NCI-H2171 (cell line): ENCODE results near the gene IQGAP2.
"Not testable (repeated sequence)": the region's sequence is repeated elsewhere in the genome, so short reads cannot be mapped to it uniquely, and the experiment has no call there.

Source experiments
- DNase-seq: peaks from one replicate; lab custom pipeline; 2025; lab: John Stamatoyannopoulos, UW

The IQGAP2 gene

DNA sequence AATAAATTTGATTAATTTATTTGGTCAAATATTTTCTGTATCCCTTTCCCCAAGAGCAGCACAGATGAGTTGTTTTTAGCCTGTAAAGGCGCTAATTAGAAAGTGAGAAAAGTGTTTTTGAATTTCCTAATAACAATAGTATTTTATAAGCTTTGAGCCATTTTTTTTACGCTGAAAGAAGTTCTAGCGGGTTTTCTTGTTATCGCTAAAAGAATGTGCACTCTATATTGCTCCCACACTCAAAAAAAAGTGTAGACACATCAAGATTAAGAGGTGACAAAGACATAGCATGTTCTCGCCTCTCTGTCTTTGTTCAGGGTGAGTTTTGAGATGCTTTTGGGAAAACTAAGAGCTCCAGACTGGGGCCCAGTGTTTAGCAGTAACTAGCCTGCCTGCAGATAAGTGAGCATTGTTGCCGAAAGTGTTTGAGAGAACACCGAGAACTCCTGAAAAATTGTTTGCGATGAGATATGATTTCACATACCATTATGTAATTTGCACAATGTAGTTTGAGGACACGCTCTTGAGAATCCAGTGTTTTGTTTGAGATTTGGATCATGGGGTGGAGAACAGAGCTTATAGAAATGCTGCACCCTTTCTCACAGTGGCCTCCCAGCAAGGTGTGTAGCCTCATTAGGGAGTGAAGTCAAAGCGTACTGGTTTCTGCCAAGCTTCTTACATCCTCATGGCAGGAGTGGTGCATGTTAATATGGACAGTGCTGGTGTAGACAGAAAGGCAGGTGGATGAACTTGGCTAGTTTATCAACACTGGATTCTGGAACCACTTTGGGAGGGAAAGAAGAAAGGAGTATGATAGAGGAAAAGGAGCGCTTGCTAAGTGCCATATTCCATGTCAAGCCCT, 314.4 kb downstream of the IQGAP2 start:
- no peak for DNase-seq

DNA sequence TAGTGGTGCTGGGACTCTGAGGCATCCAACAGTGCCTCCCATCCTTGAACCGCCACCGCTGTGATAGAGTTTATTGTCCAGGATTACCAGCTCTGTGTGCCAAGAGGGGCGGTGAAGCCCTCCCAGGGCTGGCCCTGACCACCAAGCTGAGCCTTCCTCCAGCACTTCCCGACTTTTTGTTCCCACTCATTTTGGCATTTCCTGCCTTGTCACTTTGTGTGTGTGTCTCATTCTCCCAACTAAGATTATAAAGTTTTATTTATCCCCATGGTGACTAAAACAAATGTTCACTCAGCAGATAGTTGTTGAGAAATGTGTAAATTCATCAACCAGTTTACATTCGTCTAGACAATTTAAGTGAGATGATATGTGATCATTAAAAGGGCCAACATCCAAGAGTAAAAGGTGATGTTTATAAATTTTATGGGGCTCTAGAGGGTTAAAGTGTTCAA, 315.3 kb downstream of the IQGAP2 start:
- no peak for DNase-seq

DNA sequence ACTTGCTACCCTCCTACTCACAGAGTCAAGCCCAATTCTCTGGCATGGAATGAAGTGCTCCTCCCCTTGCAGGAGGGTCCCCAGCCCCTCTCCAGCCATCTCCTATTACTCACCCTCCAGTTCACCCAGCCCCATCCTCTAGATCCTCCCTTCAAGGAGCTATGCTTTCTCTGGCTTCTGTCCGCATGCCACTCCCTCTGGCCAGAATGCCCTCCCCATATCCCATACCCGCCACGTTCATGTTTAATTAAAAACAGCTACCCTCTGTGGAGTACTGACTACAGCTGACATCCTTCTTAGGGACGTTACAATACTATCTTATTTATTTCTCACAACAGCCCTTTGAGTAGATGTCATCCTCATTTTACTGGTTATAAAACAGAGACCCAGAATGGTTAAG, 315.8 kb downstream of the IQGAP2 start:
- DNase-seq = no peak

DNA sequence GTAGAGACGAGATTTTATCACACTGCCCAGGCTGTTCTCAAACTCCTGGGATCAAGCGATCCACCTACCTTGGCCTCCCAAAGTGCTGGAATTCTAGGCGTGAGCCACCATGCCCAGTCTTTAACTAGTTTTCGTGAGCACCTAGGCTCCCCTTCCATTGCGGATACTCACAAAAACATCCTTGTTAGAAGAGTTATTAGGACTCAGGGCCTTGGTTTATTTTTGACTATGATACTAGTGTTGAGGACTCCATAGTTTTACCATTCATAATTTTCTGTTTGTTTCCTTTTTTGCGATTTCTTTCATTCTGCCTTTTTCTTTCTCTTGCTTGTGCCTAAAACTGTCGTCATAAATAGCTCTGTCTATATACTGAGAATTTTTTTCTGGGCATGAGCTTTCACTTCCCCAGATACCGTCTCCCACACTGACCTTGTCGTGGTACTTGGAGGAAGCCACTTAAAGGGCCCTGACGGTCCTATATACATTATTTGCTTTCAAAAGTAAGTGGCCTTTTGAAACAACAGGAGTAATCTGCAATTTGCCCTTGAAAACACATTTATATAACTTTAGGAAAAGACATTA, 318.0 kb downstream of the IQGAP2 start:
- no peak for DNase-seq

DNA sequence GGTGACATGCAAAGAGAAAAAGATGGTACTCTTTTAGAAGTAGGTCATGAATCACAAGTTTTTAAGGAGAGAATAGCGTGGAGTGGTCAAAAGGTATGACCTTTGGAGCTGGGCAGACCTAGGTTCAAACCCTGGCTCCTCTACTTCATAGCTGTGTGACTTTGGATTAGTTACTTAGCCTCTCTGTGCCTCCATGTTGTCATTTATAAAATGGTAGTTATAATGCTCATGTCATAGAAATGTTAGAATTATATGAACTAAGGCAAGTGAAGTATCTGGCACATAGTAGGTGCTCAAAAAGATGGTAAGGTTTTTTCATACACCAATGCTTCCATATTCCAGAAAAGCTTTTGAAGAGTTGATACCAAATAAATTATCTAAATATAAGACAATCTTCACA, 320.2 kb downstream of the IQGAP2 start:
- no peak for DNase-seq

DNA sequence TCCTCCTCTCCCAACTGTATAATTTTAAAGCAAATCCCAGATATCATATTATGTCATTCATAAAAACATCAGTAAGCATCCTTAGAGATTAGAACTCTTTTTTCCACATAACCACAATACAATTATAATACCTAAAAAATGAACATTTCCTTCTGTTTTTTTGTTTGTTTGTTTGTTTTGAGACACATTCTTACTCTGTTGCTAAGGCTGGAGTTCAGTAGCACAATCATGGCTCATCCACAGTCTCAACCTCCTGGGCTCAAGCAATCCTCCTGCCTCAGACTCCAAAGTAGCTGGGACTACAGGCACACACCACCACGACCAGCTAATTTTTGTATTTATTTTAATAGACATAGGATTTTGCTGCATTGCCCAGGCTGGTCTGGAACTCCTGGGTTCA, 320.8 kb downstream of the IQGAP2 start:
- no peak for DNase-seq

DNA sequence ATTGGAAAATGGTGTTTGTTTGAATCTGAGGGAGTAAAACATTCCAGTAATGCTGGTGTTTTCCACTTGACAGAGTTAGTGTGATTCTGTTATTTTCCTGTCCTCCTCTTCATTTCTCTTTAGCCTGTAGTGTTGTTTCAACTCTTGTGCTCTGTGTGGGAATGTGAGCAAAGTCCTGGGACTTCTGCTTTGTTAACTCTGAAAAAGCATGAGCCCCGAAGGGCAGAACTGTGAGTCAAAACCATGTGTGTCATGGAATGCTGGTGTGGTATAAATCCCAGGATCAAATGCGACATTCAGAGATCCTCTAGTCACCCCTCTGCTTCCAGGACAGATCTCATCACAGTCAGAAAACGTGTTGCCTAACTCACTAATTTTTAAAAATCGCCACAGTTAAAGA, 321.8 kb downstream of the IQGAP2 start:
- DNase-seq = no peak

DNA sequence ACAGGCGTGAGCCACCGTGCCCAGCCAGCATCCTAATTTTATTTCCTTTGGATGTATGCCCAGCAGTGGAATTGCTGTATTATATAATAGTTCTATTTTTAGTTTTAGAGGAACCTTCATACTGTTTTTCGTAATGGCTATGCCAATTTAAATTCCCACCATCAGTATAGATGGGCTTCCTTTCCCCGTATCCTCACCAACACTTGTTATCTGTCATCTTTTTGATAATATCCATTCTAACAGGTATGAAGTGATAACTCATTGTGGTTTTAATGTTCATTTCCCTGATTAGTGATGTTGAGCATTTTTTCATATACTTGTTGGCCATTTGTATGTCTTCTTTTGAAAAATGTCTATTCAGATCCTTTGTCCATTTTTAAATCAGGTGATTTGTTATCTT, 325.9 kb downstream of the IQGAP2 start:
- no peak for DNase-seq

DNA sequence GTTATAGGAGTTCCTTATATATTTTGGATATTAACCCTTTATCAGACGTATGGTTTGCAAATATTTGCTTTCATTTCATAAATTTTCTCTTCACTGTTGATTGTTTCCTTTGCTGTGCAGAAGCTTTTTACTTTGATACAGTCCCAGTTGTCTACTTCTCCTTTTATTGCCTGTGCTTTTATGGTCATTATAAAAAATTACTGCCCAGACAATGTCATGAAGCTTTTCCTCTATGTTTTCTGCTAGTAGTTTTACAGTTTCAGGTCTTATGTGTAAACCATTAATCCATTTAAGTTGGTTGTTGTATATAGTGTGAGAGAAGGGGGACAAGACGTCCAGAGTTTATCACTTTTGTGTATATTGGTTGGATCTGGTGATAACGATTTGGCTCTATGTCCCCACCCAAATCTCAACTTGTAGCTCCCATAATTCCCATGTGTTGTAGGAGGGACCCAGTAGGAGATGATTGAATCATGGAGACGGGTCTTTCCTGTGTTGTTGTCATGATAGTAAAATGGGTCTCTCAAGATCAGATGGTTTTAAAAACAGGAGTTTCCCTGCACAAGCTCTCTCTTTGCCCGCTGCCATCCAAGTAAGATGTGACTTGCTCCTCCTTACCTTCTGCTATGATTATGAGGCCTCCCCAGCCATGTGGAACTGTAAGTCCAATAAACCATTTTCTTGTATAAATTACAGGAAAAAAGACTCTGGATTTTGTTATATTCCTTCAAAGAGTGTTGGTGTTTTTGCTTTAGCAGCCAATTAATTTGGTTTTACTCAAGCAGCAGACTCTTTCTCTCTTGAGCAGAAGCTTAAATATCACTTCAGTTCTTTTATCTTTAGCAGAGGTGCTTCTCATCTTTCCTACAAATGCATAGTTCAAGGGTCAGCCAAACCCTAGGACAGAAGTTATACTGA, 326.5 kb downstream of the IQGAP2 start:
- DNase-seq = no peak

DNA sequence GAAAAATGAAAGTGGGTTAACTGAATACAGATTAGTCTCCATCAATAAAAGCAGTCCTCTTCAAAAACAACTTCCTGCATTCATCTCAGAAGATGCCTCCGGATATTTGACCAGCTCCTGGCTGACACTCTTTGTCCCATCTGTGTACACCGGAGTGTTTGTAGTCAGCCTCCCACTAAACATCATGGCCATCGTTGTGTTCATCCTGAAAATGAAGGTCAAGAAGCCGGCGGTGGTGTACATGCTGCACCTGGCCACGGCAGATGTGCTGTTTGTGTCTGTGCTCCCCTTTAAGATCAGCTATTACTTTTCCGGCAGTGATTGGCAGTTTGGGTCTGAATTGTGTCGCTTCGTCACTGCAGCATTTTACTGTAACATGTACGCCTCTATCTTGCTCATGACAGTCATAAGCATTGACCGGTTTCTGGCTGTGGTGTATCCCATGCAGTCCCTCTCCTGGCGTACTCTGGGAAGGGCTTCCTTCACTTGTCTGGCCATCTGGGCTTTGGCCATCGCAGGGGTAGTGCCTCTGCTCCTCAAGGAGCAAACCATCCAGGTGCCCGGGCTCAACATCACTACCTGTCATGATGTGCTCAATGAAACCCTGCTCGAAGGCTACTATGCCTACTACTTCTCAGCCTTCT, 329.4 kb downstream of the IQGAP2 start:
- DNase-seq = no peak

DNA sequence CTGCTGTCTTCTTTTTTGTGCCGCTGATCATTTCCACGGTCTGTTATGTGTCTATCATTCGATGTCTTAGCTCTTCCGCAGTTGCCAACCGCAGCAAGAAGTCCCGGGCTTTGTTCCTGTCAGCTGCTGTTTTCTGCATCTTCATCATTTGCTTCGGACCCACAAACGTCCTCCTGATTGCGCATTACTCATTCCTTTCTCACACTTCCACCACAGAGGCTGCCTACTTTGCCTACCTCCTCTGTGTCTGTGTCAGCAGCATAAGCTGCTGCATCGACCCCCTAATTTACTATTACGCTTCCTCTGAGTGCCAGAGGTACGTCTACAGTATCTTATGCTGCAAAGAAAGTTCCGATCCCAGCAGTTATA, 329.9 kb downstream of the IQGAP2 start:
- DNase-seq = no peak

DNA sequence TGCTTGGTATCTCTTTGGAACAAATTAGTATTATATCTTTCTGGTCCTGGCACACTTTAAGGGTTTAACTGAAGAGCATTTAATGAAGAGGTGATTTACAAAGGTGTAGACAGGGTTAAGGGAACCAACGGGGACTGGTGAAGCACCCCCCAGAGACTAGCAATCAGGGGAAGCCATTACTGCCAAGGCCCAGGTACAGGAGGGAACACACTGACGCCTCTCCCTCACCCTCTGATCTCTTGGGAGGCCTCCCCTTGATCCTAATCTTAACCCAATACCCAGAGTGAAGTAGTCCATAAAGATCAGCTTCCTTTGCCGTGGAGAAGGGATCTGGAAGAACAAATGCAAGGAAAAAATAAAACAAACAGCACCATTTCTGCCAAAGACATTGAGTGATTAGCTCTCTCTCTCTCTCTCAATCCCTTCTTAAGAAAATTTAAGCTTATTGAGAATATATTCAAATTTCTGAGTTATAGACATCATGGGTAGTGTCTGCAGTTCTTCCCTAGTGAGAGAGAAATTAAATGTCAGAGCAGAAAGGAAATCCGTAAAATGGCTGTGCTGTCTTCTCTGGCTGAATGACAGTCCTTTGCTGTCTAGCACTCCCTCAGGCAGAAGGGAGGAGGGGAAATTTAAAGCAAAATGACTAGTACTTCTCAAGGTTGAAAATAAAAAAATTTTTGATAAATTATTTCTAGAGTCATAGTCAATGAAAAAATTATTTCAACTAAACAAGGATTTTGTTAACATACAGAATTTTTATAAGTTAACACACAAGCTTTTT, 332.9 kb downstream of the IQGAP2 start:
- no peak for DNase-seq

DNA sequence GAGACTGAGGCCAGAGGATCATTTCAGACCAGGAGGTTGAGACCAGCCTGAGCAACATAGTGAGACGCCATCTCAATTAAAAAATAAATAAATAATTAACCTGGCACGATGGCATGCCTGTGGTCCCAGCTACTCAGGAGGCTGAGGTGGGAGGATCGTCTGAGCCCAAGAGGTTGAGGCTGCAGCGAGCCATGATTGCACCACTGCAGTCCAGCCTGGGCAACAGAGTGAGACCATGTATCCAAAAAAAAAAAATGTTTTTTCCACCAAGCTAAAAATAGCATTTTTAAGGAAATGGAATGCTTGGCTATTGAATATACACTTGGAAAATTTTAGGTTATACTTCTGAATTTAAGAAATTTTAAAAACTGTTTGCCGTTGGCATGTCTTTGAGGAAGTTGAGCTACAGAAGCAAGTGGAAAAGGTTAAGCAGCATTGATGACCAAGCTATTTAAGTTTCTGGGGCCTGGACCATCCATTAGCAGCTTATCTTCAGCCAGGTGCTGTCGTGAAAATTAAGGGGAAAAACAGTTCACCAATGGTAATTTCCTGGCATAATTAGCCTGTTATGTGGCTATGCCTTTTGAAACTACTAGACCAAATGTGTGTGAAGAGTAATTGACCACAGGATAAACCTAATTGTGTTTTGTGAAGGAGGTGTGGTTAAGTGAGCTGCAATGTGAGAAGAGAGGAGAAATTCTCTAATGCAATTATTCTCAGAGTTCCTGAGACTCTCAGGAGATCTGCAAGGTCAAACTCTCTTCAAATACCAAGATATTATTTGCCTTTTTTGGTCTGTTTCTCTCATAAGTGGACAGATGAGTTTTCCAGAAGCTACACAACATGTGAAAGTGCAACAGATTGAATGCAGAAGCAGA, 333.8 kb downstream of the IQGAP2 start:
- DNase-seq = no peak

DNA sequence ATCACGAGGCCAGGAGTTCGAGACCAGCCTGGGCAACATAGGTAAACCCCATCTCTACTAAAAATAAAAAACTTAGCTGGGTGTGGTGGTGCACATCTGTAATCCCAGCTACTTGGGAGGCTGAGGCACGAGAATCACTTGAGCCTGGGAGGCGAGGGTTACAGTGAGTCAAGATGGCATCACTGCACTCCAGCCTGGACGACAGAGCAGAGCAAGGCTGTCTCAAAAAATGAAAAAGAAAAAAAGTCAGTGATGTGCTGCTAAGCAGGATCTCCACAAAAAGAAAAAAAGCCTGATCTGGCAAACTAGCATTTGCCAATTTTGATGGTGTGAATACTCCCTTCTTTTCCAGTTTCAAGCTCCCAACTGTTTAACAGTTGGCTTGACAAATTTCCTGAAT, 334.8 kb downstream of the IQGAP2 start:
- no peak for DNase-seq

DNA sequence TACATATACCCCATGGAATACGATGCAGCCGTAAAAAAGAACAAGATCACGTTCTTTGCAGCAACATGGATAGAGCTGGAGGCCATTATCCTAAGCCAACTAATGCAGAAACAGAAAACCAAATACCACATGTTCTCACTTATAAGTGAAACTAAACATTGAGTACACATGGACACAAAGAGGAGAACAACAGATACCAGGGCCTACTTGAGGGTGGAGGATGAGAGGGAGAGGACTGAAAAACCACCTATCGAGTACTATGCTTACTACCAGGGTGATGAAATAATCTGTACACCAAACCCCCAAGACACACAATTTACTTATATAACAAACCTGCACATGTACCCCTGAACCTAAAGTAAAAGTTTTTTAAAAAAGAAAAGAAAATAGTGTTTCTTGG, 338.4 kb downstream of the IQGAP2 start:
- not testable (repeated sequence) for DNase-seq

DNA sequence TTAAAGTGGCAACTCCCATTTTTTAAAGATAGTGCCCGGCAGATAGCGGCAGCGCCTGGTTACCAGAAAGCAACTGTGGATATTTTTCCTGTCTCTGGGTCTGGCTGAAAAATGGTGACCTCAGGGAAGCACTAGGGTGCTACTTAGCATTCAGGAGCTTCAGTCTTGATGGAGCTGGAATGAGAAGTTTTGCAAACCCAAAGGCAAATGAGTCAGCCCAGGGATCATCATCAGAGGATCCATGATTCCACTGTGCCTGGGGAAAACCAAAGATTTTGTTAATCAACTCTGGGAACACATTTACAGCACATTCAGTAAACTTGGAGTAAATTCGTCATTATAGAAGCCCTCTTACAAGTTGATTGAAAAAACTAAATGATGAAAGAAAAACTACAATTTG, 339.5 kb downstream of the IQGAP2 start:
- DNase-seq = no peak

DNA sequence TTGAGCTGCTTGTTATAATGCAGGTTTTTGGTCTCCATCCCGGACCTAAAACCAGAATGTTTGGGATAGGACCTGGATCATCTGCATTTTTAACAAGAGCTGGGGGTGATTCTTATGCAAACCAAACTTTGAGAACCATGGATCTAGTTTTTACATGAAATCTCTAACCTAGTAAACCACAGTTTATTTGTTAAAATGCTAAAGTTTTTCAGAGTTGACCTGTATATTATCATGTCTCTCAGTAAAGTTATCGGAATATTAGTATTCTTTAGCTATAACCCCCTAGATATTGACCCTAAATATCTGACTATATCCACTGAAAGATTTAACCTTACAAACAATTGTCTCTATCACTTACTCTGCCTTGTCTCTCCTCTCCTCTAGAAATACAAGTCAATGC, 341.5 kb downstream of the IQGAP2 start:
- no peak for DNase-seq

DNA sequence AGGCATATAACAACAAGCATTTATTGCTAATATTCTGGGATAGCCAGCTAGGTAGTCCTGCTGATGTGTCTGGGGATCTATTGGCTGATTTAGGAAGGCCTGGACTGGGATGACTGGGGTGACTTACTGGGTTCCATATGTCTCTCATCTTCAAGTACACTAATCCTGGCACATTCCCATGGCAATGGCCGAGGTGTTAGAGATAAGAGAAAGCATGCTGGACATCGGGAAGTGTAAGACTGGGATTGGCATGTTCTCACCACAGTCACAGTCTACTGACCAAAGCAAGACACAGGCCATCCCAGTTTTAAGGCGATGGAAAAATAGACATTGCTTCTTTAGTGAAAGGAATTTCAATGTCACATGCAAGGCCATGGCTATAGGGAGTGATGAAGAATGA, 342.6 kb downstream of the IQGAP2 start:
- no peak for DNase-seq

DNA sequence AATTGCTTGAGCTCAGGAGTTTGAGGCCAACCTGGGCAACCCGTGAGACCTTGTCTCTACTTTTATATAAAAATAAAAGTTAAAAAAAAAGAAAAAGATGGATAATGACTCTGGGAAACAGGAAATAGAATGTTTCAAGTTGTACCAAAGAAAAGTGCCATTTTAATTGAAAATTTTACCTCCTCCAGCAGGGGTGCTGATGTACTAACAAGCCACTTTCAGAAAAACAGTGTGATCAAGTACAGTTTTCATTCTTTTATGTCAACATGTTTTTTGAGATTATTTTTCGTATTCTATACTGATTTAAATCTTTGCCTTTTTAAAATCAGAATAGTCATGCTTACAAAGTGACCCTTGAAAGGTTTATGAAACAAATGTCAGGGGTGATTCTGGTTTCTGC, 343.6 kb downstream of the IQGAP2 start:
- no peak for DNase-seq

DNA sequence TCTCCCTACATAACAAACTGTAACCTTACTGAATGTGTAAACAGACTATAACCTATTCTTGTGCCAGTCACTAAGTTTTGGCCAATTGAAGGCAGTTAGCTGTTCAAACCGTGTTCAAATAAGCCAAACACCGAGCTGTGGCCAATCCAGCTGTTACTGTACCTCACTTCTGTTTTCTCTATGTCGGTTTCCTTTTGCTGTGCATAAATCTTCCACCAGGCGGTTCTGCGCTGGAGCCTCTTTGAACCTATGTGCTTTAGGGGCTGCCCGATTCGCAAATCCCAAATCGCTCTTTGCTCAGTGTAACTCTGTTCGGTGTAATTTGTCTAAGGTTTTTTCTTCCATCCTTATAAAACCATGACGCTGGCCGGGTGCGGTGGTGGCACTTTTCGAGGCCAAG, 344.6 kb downstream of the IQGAP2 start:
- DNase-seq = no peak
